CD4-positive, alpha-beta memory T cell (primary cell): Measurements from ENCODE around the gene CTF1. TPM values are rescaled to one million over a fixed set of nuclear protein-coding genes. Genes with fewer than 3 reads are reported as not detected.

Experiments used
- CTCF ChIA-PET: fragments of 350-600 bp; sonication (Branson Sonifier 250); formaldehyde crosslinking; loops from one replicate; lab custom pipeline; 2021; ENCODE audit warnings: inconsistent platforms; ENCODE audit not compliant: partially characterized antibody; lab: Charles Lee
- POLR2A ChIA-PET: fragments of 350-600 bp; sonication (Branson Sonifier 250); formaldehyde crosslinking; loops from one replicate; lab custom pipeline; 2021; ENCODE audit not compliant: partially characterized antibody; lab: Charles Lee
- DNase-seq, 5 donors: peaks; one replicate each; pipeline versions ENCODE4 v3.0.0 to v3.0.0-alpha.2; 2020 to 2022; ENCODE audit warnings: mixed read lengths in 1 of 5
- H3K27ac ChIP-seq: one replicate; pipeline ENCODE4 v1.7.0; 2013; ENCODE audit warnings: low read depth, low read length
- H3K27me3 ChIP-seq: 2 replicates; pipeline ENCODE4 v1.7.0; 2013; ENCODE audit warnings: mild to moderate bottlenecking, low read length, moderate library complexity; ENCODE audit not compliant: insufficient read depth
- H3K36me3 ChIP-seq: 2 replicates; pipeline ENCODE4 v1.7.0; 2013; ENCODE audit warnings: mild to moderate bottlenecking, low read length, moderate library complexity; ENCODE audit not compliant: insufficient read depth
- H3K4me1 ChIP-seq: 2 replicates; pipeline ENCODE4 v1.7.0; 2013; ENCODE audit warnings: mild to moderate bottlenecking, low read length, moderate library complexity; ENCODE audit not compliant: insufficient read depth
- H3K4me3 ChIP-seq, 2 donors: one replicate each; pipeline ENCODE4 v1.7.0; 2013; ENCODE audit warnings: low read length in 2 of 2, mild to moderate bottlenecking in 1 of 2
- H3K9me3 ChIP-seq, 2 donors: one replicate each; pipeline ENCODE4 v1.7.0; 2013; ENCODE audit warnings: low read length in 2 of 2, control low read depth in 1 of 2; ENCODE audit not compliant: control insufficient read depth in 1 of 2
- H3K27ac Mint-ChIP-seq, 7 donors: one replicate each; pipeline ENCODE4 v1.8.0; 2020 to 2021; ENCODE audit warnings: mixed read lengths in 7 of 7, mild to moderate bottlenecking in 6 of 7, inconsistent platforms in 3 of 7, moderate library complexity in 3 of 7
- H3K27me3 Mint-ChIP-seq, 2 donors: one replicate each; pipeline ENCODE4 v1.8.0; 2020 to 2021; ENCODE audit warnings: mixed read lengths in 2 of 2
- H3K36me3 Mint-ChIP-seq, 2 donors: one replicate each; pipeline ENCODE4 v1.8.0; 2020 to 2021; ENCODE audit warnings: mixed read lengths in 2 of 2, inconsistent platforms in 1 of 2, mild to moderate bottlenecking in 1 of 2
- H3K4me1 Mint-ChIP-seq, 4 donors: one replicate each; pipeline ENCODE4 v1.8.0; 2020 to 2021; ENCODE audit warnings: mixed read lengths in 4 of 4, mild to moderate bottlenecking in 1 of 4
- H3K4me3 Mint-ChIP-seq, 8 donors: one replicate each; pipeline ENCODE4 v1.8.0; 2020 to 2021; ENCODE audit warnings: mixed read lengths in 8 of 8, mild to moderate bottlenecking in 7 of 8, moderate library complexity in 6 of 8, inconsistent platforms in 3 of 8
- H3K9me3 Mint-ChIP-seq, 8 donors: one replicate each; pipeline ENCODE4 v1.8.0; 2020 to 2021; ENCODE audit warnings: mixed read lengths in 8 of 8, mild to moderate bottlenecking in 5 of 8, inconsistent platforms in 3 of 8, moderate library complexity in 1 of 8
- intact Hi-C: fragments of 100-400 bp; cut with micrococcal nuclease; formaldehyde crosslinking; loops from one replicate; pipeline ENCODE4 v1.15.1; 2023
- polyA plus RNA-seq, 2 donors: library from polyadenylated mRNA; unstranded; fragments of 300-500 nt; fragmentation: Illumina TruSeq; gene quantifications; one replicate each; pipeline ENCODE4 v1.2.3, GENCODE V29; 2021
- total RNA-seq, 2 experiments: library from RNA; stranded (reverse); gene quantifications; one replicate each; pipeline ENCODE4 v1.2.3, GENCODE V29; 2021

CTF1 gene
- total and polyA plus RNA-seq, 4 experiments from 2014 or later: 0.19 to 0.26 TPM; not detected in 2

DNA sequence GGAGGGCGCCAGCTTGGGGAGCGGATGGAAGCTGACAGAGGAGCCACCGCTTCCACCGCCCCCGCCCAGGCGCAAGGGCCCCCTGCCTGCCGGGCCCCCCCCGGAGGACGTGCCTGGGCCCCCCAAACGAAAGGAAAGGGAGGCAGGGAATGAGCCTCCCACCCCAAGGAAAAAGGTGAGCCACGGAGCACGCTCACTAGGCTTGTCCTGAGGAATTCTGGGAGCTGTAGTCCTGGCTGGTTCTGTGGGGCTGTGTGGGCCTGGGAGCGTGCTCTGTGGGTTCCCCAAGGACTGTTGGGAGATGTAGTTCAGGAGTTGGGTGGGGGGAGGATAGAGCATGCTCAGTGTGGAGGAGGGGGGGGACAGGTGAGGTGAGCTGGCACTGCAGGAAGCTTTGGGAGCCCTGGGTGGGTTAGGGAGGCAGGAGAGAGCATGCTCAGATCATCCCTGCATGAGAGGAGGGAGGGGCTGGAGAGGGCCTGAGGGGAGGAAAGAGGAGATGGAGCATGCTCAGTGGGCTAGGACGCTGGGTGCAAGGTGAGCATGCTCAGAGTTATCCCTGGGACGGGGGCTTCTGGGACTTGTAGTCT is 31.5 kb downstream of the CTF1 start:
- peak in 3 of 5 donors; percentile 23 to 35 (median 31) for DNase-seq
- Histone ChIP-seq H3K27me3 (no peaks in the 10 kb centered on the region), H3K4me1 (peaks cover 9% of the 10 kb centered on the region), H3K9me3 (no peaks in the 10 kb centered on the region), H3K4me3 (no peak overlapping the region), H3K27ac (no peak overlapping the region), H3K36me3 (peaks cover 13% of the 10 kb centered on the region)
- Mint-ChIP-seq H3K27ac (peak overlapping the region in 1 of 7 donors; percentile 22), H3K9me3 (peaks cover 0 to 2% (median 0%) of the 10 kb centered on the region in 8 donors), H3K36me3 (peaks cover 11 to 23% of the 10 kb centered on the region in 2 donors), H3K4me3 (no peak overlapping the region), H3K27me3 (no peaks in the 10 kb centered on the region), H3K4me1 (peaks cover 5 to 19% (median 12%) of the 10 kb centered on the region in 4 donors)
- ChIA-PET POLR2A (interaction anchor here (0.7 to 3.2 kb wide), 3 partner anchors 26 to 531 kb away, joined by 3 to 7 read pairs (median 3); partner anchors contain the start of genes ARMC5 and FBRS), CTCF (interaction anchor here (0.7 to 1.6 kb wide), 3 partner anchors 9 to 26 kb away, joined by 3 read pairs; no protein-coding TSS in a partner anchor)
- intact Hi-C loops: no loop called here

DNA sequence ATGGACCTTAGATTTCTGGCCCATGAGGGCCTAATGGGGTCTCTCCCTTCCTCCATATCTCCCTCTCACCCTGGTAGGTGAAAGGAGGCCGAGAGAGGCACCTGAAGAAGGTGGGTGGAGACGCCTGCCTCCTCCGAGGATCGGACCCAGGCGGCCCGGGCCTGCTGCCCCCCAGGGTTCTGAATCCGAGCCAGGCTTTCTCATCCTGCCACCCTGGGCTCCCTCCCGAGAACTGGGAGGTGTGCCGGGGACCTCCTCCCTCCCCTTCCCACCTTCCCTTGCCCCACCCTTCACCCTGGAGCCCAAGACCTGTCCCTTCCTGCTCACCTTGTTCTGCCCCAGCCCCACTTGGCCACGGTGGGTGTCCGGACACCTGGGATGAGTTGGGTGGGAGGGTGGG is 32.0 kb downstream of the CTF1 start:
- POLR2A ChIA-PET: interaction anchor here (0.7 to 3.2 kb wide), 3 partner anchors 26 to 531 kb away, joined by 3 to 7 read pairs (median 3); partner anchors contain the start of genes ARMC5 and FBRS
- peaks cover 5 to 14% (median 11%) of the 10 kb centered on the region in 4 donors for H3K4me1 Mint-ChIP-seq
- Histone ChIP-seq H3K9me3 (no peaks in the 10 kb centered on the region), H3K4me1 (peaks cover 9% of the 10 kb centered on the region), H3K36me3 (peaks cover 13% of the 10 kb centered on the region), H3K27me3 (no peaks in the 10 kb centered on the region), H3K27ac (no peak overlapping the region), H3K4me3 (no peak overlapping the region)
- H3K27ac Mint-ChIP-seq: no peak overlapping the region
- no peak for DNase-seq
- intact Hi-C loops: no loop called here
- no peaks in the 10 kb centered on the region for H3K9me3 Mint-ChIP-seq
- H3K36me3 Mint-ChIP-seq: peaks cover 11 to 19% of the 10 kb centered on the region in 2 donors
- no peak overlapping the region for H3K4me3 Mint-ChIP-seq
- H3K27me3 Mint-ChIP-seq: no peaks in the 10 kb centered on the region
- CTCF ChIA-PET: interaction anchor here (0.7 to 1.6 kb wide), 3 partner anchors 8 to 26 kb away, joined by 3 read pairs; no protein-coding TSS in a partner anchor

DNA sequence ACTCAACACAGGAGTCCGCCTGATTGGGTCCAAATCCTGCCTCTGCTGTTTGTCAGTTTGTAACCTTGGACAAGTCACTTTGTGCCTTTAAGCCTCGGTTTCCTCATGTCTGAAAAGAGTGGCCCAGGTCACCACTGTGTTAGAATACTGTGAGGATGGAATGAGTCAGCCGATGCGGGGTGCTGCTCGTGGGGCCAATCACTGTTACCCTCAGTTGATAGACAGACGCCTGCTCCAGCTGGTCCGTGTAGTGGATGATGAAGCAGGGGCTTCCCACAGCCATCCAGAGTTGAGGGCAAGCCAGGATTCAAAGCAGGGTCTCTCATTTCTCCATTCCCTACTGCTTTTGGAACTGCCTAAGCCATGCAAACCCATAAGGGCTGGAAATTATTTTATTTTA is 32.8 kb downstream of the CTF1 start:
- H3K27me3 Mint-ChIP-seq: no peaks in the 10 kb centered on the region
- intact Hi-C loops: no loop called here
- Histone ChIP-seq H3K9me3 (no peaks in the 10 kb centered on the region), H3K4me1 (peaks cover 9% of the 10 kb centered on the region), H3K27ac (no peak overlapping the region), H3K4me3 (no peak overlapping the region), H3K36me3 (peaks cover 13% of the 10 kb centered on the region), H3K27me3 (no peaks in the 10 kb centered on the region)
- peaks cover 11 to 19% of the 10 kb centered on the region in 2 donors for H3K36me3 Mint-ChIP-seq
- no peak overlapping the region for H3K27ac Mint-ChIP-seq
- POLR2A ChIA-PET: interaction anchor here (1.6 to 3.2 kb wide), 2 partner anchors 27 to 530 kb away, joined by 3 to 7 read pairs; partner anchors contain the start of gene ARMC5
- H3K4me1 Mint-ChIP-seq: peaks cover 5 to 14% (median 11%) of the 10 kb centered on the region in 4 donors
- no peak overlapping the region for H3K4me3 Mint-ChIP-seq
- no peak for DNase-seq
- CTCF ChIA-PET: interaction anchor here (1.6 to 3.9 kb wide), 2 partner anchors 7 to 13 kb away, joined by 3 to 22 read pairs; no protein-coding TSS in a partner anchor
- H3K9me3 Mint-ChIP-seq: no peaks in the 10 kb centered on the region

DNA sequence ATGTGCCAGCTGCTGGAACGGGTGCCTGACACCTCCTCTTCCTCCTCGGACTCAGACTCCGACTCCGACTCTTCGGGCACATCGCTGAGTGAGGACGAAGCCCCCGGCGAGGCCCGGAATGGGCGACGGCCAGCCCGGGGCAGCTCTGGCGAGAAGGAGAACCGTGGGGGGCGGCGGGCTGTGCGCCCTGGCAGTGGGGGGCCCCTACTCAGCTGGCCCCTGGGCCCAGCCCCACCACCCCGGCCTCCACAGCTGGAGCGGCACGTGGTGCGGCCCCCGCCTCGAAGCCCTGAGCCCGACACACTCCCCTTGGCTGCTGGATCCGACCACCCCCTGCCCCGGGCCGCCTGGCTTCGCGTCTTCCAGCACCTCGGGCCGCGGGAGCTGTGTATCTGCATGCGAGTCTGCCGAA is 33.8 kb downstream of the CTF1 start:
- no peak for DNase-seq
- Mint-ChIP-seq H3K36me3 (peaks cover 11 to 17% of the 10 kb centered on the region in 2 donors), H3K27ac (no peak overlapping the region), H3K27me3 (no peaks in the 10 kb centered on the region), H3K4me1 (peaks cover 11 to 16% (median 11%) of the 10 kb centered on the region in 4 donors), H3K4me3 (no peak overlapping the region), H3K9me3 (no peaks in the 10 kb centered on the region)
- Histone ChIP-seq H3K4me3 (no peak overlapping the region), H3K27ac (no peak overlapping the region), H3K27me3 (no peaks in the 10 kb centered on the region), H3K9me3 (no peaks in the 10 kb centered on the region), H3K36me3 (peaks cover 13% of the 10 kb centered on the region), H3K4me1 (peaks cover 8% of the 10 kb centered on the region)
- ChIA-PET POLR2A (interaction anchor here (1.0 kb wide), 1 partner anchor 14 kb away, joined by 3 read pairs; no protein-coding TSS in a partner anchor), CTCF (interaction anchor here (3.9 kb wide), 1 partner anchor 12 kb away, joined by 22 read pairs; no protein-coding TSS in a partner anchor)
- intact Hi-C loops: no loop called here

DNA sequence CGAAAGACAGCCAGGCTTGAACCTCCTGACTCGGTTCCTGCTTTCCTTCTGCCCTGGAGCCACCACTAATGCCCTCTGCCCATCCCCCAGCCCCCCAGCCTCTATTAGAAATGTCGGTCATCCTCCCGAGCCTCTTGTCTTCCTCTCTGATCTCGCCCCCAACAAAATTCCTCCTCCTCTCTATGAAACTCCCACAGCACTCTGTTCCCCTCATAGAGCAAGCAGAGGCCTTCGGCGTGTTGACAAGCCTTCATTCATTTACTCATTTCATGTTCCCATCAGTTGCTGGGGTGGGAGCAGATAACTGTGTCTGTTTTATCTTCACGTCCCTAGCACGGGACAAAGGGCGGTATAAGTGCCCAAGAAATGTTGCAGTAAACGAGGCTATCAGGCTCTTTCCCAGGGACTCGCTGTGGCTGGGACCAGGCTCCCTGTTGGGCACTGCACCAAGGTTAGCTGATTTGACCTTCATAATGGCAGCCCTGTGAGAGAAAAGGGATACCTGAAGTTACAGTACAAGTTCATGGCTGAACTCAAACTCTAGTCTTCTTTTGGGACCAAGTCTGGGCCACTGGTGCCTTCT is 34.7 kb downstream of the CTF1 start:
- intact Hi-C loops: no loop called here
- Mint-ChIP-seq H3K9me3 (peaks cover 0 to 1% (median 0%) of the 10 kb centered on the region in 8 donors), H3K4me3 (no peak overlapping the region), H3K27me3 (no peaks in the 10 kb centered on the region), H3K27ac (peak overlapping the region in 1 of 7 donors; percentile 80), H3K36me3 (peaks cover 11 to 19% of the 10 kb centered on the region in 2 donors), H3K4me1 (peaks cover 8 to 13% (median 10%) of the 10 kb centered on the region in 4 donors)
- no peak for DNase-seq
- POLR2A ChIA-PET: interaction anchor here (1.5 kb wide), 1 partner anchor 19 kb away, joined by 4 read pairs; no protein-coding TSS in a partner anchor
- Histone ChIP-seq H3K27ac (no peak overlapping the region), H3K36me3 (peaks cover 13% of the 10 kb centered on the region), H3K27me3 (no peaks in the 10 kb centered on the region), H3K4me1 (peaks cover 8% of the 10 kb centered on the region), H3K9me3 (no peaks in the 10 kb centered on the region), H3K4me3 (no peak overlapping the region)
- CTCF ChIA-PET: interaction anchor here (1.0 to 3.9 kb wide), 2 partner anchors 11 to 23 kb away, joined by 3 to 22 read pairs; no protein-coding TSS in a partner anchor

DNA sequence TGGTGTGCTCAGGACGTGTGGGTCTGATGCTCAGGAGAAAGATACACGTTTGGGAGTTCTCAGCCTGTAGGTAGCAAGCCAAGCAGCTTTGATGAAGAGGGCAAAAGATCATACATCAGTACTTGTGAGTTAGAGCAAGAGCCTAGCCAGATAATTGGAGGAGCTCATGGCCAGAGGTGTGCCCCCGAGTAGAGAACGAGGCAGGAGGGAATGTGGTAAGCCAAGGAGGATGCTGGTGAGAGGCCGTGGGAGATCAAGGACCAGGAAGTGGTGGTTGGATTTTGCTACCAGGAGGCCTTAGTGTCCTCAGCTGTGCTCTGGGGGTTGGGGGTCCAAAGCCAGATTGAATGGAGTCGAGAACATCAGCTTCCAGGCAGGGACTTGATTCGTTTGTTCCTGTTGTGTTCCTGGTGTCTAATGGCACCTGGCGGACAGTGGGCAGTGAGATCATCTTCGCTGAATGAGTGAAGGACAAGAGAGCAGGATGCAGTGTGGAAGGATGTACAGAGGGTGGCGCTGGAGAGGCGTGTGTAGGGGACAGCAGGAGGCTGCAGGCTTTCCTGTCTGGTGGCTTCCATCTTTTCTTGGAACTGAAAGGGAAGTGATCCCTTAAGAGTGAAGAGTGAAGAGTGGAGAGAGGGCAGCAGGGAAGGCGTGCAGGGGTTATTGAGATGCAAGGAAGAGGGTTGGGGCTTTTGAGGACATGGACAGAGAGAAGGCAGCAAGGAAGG is 38.6 kb downstream of the CTF1 start:
- Histone ChIP-seq H3K9me3 (no peaks in the 10 kb centered on the region), H3K27ac (no peak overlapping the region), H3K4me1 (peaks cover 8% of the 10 kb centered on the region), H3K27me3 (no peaks in the 10 kb centered on the region), H3K4me3 (no peak overlapping the region), H3K36me3 (peaks cover 13% of the 10 kb centered on the region)
- intact Hi-C loops: no loop called here
- ChIA-PET CTCF (interaction anchor here (0.7 to 1.5 kb wide), 4 partner anchors 8 to 207 kb away, joined by 3 to 4 read pairs (median 4); no protein-coding TSS in a partner anchor), POLR2A (no interaction called here)
- peaks cover 11 to 21% (median 16%) of the 10 kb centered on the region in 4 donors for H3K4me1 Mint-ChIP-seq
- H3K27ac Mint-ChIP-seq: peak overlapping the region in 4 of 7 donors; percentile 19 to 62 (median 31)
- H3K9me3 Mint-ChIP-seq: peaks cover 0 to 1% (median 0%) of the 10 kb centered on the region in 8 donors
- H3K36me3 Mint-ChIP-seq: peaks cover 11 to 22% of the 10 kb centered on the region in 2 donors
- DNase-seq: no peak
- no peak overlapping the region for H3K4me3 Mint-ChIP-seq
- H3K27me3 Mint-ChIP-seq: no peaks in the 10 kb centered on the region
